ENCODE data around the gene CCSER1.

- TF ChIP-seq CTCF (IDR thresholded peaks at IDR 0.05) (no peak), EZH2 (IDR thresholded peaks at IDR 0.05; ENCODE audit: borderline replicate concordance, insufficient read depth, low read depth, low read length, poor library complexity, severe bottlenecking) (no peak)
Observed at GRCh38 chr4:90572996-90573395, 445.8 kb downstream of the CCSER1 start.

Measured in B cell (primary cell).